ENCODE data around the gene RASSF3.

DNA sequence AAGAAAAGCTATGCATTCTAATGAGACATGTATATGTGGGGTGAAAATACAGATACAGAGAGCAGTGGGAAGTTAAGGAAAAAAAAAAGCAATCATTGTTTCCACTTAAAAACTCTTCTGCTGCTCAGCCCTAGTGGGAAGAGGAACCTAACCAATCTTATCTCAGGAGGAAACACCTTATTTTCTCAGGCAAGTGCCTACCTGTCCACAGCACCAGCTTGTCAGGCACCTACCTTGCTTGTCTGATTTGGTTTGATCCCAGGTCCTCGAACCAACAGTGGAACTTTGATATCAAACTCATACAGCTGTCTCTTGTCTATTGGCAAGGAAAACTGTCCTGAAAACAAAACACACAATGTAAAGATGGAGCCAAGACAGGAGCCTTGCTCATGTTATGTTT is 126.5 kb downstream of the RASSF3 start:
- TF ChIP-seq, protein P1, sequence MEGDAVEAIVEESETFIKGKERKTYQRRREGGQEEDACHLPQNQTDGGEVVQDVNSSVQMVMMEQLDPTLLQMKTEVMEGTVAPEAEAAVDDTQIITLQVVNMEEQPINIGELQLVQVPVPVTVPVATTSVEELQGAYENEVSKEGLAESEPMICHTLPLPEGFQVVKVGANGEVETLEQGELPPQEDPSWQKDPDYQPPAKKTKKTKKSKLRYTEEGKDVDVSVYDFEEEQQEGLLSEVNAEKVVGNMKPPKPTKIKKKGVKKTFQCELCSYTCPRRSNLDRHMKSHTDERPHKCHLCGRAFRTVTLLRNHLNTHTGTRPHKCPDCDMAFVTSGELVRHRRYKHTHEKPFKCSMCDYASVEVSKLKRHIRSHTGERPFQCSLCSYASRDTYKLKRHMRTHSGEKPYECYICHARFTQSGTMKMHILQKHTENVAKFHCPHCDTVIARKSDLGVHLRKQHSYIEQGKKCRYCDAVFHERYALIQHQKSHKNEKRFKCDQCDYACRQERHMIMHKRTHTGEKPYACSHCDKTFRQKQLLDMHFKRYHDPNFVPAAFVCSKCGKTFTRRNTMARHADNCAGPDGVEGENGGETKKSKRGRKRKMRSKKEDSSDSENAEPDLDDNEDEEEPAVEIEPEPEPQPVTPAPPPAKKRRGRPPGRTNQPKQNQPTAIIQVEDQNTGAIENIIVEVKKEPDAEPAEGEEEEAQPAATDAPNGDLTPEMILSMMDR (conservative IDR thresholded peaks at IDR 0.05; ENCODE audit: low read length), result no peak
- no peak for TF ChIP-seq EZH2phosphoT487 (IDR thresholded peaks at IDR 0.05; ENCODE audit: borderline replicate concordance, low read depth, low read length)

All from OCI-LY7 (cell line).